Measurements from ENCODE around the gene CYFIP2. TPM values are rescaled to one million over a fixed set of nuclear protein-coding genes. Genes with fewer than 3 reads are reported as not detected.
A peak's percentile ranks its signal among the peaks of the same experiment; 100 is the strongest.

Gene CYFIP2
- total RNA-seq, 1 donor, result 12.4 TPM

DNA sequence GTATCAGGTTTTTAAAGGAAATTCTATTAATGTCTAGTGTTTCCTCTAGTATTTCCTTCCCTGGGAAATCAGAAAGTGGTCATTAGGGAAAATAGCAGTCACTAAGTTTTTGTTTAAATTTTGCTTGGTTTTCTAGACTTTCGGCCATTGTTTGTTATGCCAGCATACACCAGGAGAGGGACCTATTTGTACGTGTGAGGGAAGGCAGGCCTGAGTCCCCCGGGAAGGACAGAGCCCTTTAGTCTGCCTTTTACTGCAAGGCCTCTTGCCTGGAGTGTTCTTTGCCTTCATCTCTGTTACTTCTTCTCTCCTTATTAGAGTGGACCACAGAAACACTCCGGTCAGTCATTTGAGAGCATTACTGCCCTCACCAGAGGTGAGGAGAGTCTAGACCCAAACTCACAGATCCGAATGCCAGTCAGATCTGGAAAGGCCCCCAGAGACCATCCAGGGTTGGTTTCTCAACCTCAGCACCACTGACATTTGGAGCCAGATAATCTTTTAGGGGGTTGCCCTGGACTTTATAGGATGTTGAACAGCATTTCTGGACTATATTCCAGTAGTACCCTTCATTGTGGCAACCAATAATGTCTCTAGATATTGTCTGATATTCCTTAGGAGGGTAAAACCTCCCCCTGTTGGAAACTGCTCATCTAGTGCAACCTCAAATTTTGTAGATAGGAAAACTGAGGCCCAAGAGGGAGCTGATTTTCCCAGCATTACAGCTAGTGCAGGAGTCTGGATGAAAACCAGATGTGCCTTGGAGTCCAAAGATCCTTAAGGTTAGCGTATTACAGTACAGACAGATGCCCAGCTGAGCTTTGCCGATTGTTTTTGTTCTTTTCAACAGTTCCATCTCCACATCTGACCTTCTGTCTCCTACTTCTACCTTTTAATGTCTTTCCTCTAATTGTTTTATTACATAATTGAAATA is 101.1 kb downstream of the CYFIP2 start:
- TF ChIP-seq, protein P1, sequence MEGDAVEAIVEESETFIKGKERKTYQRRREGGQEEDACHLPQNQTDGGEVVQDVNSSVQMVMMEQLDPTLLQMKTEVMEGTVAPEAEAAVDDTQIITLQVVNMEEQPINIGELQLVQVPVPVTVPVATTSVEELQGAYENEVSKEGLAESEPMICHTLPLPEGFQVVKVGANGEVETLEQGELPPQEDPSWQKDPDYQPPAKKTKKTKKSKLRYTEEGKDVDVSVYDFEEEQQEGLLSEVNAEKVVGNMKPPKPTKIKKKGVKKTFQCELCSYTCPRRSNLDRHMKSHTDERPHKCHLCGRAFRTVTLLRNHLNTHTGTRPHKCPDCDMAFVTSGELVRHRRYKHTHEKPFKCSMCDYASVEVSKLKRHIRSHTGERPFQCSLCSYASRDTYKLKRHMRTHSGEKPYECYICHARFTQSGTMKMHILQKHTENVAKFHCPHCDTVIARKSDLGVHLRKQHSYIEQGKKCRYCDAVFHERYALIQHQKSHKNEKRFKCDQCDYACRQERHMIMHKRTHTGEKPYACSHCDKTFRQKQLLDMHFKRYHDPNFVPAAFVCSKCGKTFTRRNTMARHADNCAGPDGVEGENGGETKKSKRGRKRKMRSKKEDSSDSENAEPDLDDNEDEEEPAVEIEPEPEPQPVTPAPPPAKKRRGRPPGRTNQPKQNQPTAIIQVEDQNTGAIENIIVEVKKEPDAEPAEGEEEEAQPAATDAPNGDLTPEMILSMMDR (IDR thresholded peaks at IDR 0.05; ENCODE audit: insufficient read depth, low read length), result peak; percentile 73
- H3K4me3 ChIP-seq (ENCODE audit: low read depth, low read length), result no peak overlapping the region
- peak; percentile 85 for DNase-seq (ENCODE audit: low read depth)

DNA sequence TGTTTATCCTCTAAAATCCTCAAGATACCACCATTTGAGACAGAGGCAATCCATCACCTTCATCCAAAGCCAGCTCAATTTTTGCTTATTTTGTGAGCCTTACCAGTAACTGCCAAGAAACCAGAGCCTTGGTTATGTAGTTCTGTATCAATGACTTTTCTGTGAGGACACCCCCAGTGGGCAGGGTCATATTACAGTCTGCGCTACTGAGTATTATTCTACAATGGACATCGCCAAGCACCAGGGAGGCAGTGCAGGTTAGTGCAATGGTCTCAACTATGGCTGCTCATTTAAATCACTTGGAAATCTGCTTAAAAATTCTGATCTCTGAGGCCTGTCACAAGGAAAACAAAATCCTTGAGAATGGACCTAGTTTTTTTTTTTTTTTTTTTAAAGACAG is 103.6 kb downstream of the CYFIP2 start:
- no peak overlapping the region for H3K4me3 ChIP-seq (ENCODE audit: low read depth, low read length)
- DNase-seq (ENCODE audit: low read depth), result no peak
- TF ChIP-seq, protein P1 (IDR thresholded peaks at IDR 0.05; ENCODE audit: insufficient read depth, low read length), result no peak

DNA sequence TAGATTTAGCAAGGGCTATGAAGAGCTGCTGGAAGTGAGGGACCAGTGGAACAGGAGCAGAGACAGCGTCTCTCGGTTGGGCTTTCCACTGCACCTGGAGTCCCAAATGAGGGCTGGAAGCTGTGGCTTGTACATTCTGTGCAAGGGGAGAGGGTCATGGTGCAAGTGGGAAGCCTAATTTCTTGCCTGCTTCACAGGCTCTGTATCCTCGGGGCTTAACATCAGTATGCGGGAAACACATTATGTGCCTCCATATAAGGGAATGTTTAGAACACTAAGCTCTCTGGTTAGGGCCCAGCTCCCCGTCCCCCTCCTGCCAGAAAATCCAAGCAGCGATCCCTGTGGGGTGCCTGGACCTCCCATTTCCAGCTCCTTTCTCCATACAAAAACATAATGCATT is 105.0 kb downstream of the CYFIP2 start:
- no peak for DNase-seq (ENCODE audit: low read depth)
- no peak overlapping the region for H3K4me3 ChIP-seq (ENCODE audit: low read depth, low read length)
- TF ChIP-seq, protein P1 (IDR thresholded peaks at IDR 0.05; ENCODE audit: insufficient read depth, low read length), result no peak

DNA sequence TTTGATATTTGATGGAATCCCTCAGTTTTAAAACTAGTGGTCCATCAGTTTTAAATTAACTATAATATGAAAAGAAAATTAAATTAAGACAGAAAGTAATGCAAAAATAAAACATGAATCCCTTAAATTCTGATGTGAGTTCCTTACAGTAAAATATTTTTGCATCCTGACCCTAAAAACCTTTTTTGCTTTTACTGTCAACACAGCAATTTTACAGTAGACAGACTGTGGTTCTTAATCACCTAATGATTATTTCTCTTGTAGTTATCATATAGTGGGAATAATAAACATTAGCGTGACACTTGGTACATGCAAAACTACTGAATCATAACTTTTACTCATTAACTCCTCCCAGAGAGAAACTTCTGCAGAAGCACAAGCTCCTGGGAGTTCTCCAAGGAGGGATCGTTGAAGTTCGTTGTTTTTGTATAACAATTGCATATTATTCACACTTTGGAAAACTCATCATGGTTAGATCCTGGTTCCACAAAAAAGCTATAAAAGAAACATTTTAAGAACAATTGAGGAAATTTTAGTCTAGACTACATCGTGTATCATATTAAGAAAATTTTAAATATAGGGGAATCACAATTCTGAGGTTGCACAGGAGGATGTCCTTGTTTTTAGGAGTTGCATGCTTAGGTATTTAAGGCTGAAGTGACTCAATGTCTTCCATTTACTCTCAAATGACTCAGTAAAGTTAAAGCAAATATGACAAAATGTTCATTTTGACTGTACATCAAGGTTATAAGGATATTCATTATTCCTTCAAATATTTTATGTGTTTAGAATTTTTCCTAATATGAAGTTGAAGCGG is 105.9 kb downstream of the CYFIP2 start:
- TF ChIP-seq, protein P1 (IDR thresholded peaks at IDR 0.05; ENCODE audit: insufficient read depth, low read length), result no peak
- peak; percentile 17 for DNase-seq (ENCODE audit: low read depth)

DNA sequence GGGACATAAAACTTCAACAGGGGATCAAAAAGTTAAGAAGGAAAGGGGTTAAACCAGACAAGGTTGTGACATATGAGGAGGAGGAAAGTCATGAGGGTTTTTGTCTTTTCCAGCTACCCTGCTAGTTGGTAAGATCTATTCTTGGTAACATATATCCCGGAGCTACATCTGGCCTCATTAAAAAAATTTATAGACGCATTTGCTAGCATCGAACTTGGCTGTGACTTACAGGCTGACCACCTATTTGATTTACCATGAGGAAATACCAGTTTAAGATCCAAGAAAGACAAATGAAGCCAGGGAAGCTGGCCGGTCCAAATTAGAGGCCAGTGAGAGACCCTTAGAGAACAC is 106.5 kb downstream of the CYFIP2 start:
- no peak for DNase-seq (ENCODE audit: low read depth)

More for the DNA sequence above, 105.9 kb downstream of the CYFIP2 start:
- no peak overlapping the region for H3K4me3 ChIP-seq (ENCODE audit: low read depth, low read length)

DNA sequence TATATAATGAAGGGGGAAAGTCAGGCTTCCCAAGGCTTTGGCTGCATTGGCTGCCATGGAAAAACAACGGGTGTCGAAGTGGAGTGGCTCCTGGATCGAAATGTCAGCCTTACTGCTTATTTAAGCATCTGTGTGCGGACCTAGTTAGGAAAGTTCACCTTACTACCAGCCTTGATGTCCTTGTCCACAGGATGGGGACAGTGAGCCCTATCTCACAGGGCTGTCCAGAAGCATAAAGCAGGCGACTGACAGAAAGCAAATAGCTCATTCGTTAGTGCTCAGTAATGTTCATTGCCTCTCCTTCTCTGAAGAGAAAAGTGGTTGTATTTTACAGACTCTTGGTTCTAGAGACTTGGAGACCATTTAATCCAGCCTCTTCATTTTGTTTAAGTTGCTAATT is 112.6 kb downstream of the CYFIP2 start:
- H3K4me3 ChIP-seq (ENCODE audit: low read depth, low read length), result no peak overlapping the region
- DNase-seq (ENCODE audit: low read depth), result no peak
- TF ChIP-seq, protein P1 (IDR thresholded peaks at IDR 0.05; ENCODE audit: insufficient read depth, low read length), result no peak

More for the DNA sequence above, 106.5 kb downstream of the CYFIP2 start:
- H3K4me3 ChIP-seq (ENCODE audit: low read depth, low read length), result no peak overlapping the region
- TF ChIP-seq, protein P1 (IDR thresholded peaks at IDR 0.05; ENCODE audit: insufficient read depth, low read length), result no peak
